Fibroblast of skin of back (primary cell): ENCODE results near the gene REC8.

ENCODE experiments used
- DNase-seq: peaks from one replicate; pipeline ENCODE4 v3.0.0-alpha.2; 2013

Gene REC8

DNA sequence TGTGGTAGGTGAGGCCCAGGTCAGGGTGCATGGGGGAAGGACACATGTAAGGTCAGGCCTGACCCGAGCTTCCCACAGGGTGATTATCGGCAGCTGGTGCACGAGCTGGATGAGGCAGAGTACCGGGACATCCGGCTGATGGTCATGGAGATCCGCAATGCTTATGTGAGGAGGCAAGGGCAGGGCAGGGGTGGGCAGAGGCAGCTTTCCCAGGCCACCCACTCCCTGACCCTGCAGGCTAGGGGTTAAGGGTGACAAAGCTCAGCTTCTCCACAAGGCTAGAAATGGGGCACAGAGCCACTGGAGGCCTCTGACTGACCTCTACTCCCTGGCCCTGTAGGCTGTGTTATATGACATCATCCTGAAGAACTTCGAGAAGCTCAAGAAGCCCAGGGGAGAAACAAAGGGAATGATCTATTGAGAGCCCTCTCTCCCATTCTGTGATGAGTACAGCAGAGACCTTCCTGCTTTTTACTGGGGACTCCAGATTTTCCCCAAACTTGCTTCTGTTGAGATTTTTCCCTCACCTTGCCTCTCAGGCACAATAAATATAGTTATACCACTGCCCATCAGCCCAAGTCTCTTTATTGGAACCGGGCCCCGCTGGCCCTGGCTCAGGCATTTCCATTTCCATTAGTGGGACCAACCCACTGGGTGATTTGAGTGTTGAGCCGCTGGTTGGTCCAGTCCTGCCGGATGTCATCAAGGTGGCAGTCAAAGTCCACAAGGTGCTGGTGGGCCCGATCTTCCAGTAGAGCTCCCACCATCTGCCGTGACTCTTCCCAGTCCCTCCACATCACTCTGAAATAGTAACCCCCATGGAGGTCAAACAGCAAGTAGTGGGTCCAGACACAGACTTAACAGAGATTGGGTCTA is 33.2 kb upstream of the REC8 start:
- DNase-seq, result no peak

- no peak for DNase-seq
Measured at GRCh38 chr14:24139272-24139934, 32.5 kb upstream of the REC8 start.

DNA sequence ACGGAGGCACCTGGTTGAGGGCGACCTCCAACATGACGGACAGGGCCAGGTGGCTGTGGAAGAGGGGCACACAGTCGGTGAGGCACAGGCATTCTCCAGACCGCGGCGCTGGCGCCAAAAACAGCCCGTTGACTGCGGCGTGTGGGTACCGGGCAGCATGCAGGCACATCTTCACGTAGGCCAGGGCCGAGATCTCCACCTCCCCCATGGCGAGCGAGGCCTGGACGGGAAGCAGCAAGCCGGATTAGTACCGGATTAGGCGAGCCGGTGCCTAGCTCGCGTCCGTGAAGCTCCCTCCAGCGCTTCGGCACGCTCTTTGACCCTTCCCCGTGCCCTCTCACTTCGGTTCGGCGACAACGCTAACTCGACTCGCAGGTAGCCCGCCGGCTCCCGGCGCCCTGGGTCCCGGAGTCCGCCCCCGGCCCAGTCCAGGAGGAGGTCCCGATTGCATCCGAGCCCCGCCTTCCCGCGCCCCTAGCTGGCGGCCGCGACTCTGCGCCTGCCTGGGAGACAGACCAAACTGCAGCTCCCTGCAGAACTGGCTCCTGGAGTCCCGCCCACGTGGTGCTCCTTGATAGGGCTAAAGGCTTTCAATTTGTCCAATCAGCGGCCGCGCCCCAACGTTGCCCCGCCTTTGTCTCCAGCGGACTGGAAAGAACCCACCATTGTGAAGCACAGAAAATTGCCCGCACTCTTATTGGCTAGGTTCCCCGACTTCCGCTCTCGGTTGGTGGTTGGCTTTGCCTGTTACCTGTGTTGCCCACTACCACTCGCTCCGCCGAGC is 30.6 kb upstream of the REC8 start, which contains the start of gene EMC9:
Gene EMC9, minus strand, starts transcription at position 495 of the 784 bp plus-strand sequence. Its CDS starts 287 bp downstream, at position 208.
- DNase-seq, result peak; percentile 99

DNA sequence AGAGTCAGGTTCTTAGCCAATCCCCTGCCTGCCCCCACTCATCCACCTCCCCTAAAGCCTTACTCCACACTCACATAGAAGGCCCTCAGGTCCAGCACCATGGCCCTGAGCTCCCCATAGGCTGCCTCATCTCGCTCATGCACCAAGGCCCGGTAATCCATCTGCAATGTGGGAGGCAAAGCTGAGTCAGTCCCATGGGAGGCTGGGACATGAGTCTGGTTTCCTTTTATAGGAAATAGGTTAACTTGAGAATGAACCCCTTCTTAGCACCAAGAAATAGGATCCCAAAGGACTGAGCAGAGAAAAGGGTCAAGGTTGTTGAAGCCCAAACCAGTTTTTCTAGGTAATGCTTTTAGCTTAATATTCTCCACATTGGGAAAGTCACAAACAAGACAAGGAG is 28.4 kb upstream of the REC8 start:
- peak; percentile 88 for DNase-seq

GRCh38 chr14:24144451-24144850 is 27.4 kb upstream of the REC8 start:
- DNase-seq, result no peak

DNA sequence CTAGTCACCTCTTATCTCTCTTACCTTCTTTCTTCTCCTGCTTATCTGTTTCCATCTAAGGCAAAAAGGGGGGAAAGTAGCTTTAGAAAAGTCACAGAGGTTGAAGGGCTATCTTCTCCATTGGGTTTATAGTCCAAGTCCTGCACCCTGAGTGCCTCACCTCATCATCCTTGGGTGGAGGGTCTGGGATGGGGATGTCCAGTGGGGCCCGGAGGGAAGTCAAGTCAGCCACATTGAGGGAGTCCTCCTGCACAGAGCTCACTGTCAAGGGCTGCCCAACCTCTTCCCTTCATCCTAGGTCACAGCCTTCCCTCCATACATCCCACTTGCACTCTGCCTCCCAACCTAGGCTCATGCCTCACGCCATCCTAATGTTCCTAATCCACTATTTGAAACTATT is 26.7 kb upstream of the REC8 start:
- no peak for DNase-seq

DNA sequence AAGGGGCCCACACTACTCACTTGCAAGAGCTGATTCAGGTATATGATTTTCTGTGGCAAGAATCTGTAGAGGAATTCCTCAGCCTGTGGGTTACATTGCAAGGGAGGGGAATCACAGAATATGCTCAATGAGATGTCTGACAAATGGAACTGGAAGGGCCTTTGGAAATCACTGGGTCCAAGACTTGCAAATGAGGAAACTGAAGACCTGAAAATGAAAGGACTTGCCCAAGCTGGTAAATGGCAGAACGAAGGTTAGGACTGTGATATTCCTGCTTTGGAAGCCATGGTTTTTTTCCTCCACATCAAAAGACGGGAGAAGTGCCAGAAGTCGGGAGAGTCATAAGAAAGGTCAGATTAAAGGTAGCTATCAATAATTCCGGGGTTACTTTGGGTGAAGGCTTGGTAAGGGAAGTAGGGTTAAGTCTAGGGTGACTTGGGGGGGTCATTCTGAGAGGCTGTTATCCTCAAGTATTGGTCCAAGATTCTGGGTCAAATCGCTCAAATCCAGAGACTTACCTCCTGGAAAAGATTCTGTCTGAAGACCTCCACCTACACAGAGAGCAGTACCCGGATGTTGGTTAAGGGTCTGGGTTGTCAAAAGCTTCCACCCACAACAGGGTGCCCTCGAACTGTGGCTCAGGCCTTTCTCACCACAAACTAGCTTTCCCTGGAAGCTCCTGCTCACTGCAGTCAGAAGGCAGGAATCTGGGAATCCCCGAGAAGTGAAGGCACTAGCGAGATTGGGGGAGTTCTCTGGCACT is 26.0 kb upstream of the REC8 start:
- peak; percentile 71 for DNase-seq

DNA sequence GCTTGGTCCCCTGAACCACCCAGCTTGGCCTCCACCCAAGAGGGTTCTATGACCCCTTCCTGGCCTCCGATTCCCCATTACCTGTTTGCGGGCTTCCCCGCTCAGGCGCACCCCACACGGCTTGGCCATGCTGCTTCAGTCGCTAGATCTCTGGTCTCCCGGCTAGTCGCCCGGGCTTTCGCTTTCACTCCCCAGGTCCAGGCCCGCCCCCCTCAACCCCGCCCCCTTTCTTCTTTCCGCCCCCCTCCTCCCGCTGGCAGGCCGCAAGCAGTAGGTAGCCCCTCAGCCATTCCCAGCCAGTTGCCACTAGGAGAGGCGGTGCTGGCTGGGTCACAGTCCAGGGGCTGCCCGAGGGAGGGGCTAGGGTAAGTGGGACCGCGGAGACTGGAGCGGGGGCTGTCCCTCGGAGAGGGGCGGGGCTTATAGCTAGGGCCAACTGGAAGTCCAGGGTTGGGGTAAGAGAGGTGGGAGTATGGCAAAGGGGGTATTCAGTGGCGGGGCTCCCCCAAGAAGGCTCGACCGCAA is 25.4 kb upstream of the REC8 start, which contains the start of gene PSME2:
Gene PSME2, minus strand, starts transcription at position 158 of the 525 bp plus-strand sequence. Its CDS starts 29 bp downstream, at position 129.
- DNase-seq, result peak; percentile 98

DNA sequence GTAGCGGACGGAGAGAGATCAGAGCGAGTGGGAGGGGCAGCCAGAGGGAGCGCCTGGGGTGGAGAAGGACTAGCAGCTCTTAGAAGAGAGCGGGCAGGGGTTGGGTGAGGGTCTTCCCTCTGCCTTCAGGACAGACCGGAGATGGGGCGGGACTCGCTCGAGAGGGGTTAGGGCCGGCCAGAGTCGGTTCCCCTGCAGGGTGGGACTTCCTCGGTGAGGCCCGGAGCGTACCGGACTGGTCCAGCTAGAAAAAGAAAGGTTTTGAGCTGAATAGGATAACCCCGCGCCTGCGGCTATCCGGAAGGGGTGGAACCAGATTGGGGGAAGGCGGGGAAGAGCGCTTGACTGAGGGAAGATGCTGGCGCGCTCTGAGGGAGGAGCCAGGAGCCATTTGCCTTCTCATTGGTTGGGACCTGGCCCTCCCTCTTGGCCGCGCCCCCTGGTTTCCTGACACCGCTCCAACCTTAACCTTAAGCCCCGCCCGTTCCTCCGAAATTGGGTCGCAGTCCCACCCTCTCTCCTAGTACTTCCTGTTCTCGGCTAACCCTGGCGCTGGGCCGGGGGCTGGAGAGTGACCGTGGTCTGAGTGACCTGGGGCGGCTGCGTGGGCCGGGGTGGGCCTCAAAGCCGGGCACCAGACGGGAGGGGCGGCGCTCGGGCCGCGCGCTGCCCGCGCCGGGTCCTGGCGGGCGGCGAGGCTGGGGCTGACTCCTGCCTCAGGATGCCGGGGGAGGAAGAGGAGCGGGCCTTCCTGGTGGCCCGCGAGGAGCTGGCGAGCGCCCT is 24.7 kb upstream of the REC8 start, which contains the start of gene RNF31:
Gene RNF31, plus strand, starts transcription at position 521 of the 783 bp plus-strand sequence. Its CDS starts 201 bp downstream, at position 722.
- peak; percentile 99 for DNase-seq

- DNase-seq, result no peak
Measured at GRCh38 chr14:24147761-24148428, 24.0 kb upstream of the REC8 start.

DNA sequence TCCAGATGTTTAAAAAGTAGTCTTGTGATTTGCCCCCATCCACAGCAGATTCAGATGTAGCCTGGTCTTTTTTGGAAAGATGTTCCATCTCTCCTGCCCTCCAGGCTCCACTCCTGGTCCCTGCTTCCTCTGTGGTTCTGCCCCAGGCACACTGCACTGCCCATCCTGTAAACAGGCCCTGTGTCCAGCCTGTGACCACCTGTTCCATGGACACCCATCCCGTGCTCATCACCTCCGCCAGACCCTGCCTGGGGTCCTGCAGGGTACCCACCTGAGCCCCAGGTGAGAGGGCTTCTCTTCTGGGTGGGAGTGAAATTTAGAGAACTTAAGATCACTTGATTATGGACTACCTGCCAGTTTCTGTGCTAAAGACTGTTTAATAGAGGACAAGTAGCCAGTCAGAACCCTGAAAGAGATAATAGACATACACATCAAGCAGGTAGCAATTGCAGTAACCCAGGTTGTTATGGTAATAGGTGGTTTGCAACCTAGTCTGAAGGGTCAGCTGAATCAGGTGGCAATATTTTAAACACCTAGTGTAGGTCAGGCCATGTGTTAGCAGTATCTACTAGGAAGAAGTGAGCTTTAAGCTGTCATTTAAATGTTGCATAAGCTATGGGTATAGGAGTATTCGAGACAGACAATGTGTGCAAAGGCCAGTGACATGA is 22.4 kb upstream of the REC8 start:
- no peak for DNase-seq

GRCh38 chr14:24150061-24150460 is 21.8 kb upstream of the REC8 start:
- no peak for DNase-seq

DNA sequence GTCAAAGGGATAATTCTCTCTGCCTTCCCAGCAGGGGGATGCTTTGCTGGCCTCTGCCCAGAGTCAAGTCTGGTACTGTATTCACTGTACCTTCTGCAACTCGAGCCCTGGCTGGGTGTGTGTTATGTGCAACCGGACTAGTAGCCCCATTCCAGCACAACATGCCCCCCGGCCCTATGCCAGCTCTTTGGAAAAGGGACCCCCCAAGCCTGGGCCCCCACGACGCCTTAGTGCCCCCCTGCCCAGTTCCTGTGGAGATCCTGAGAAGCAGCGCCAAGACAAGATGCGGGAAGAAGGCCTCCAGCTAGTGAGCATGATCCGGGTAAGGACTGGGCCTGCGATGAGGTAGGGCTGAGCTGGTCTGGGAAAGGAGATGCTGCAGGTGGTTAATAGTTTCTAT is 21.3 kb upstream of the REC8 start:
- no peak for DNase-seq

DNA sequence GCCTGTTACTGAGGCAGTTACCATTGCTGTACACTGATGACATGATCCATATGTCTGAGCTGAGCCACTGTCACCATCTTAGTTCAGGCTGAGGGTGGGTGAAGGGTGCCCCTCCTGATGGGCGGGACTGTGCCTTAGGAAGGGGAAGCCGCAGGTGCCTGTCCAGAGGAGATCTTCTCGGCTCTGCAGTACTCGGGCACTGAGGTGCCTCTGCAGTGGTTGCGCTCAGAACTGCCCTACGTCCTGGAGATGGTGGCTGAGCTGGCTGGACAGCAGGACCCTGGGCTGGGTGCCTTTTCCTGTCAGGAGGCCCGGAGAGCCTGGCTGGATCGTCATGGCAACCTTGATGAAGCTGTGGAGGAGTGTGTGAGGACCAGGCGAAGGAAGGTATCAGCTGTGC is 20.9 kb upstream of the REC8 start:
- no peak for DNase-seq

DNA sequence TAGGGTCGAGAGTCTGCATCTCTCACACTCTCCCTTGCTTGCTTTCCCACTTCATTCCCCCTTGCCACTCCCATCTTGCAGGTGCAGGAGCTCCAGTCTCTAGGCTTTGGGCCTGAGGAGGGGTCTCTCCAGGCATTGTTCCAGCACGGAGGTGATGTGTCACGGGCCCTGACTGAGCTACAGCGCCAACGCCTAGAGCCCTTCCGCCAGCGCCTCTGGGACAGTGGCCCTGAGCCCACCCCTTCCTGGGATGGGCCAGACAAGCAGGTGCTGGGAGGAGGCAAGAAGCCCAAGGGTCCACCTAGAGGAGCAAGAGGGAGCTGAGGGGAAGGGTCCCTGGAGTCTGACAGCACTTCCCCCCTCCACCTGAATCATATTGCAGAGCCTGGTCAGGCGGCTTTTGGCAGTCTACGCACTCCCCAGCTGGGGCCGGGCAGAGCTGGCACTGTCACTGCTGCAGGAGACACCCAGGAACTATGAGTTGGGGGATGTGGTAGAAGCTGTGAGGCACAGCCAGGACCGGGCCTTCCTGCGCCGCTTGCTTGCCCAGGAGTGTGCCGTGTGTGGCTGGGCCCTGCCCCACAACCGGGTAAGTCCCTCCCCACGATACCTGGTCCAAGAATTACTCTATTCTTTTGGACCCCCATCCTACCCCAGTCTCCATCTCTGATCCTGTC is 20.3 kb upstream of the REC8 start:
- no peak for DNase-seq

DNA sequence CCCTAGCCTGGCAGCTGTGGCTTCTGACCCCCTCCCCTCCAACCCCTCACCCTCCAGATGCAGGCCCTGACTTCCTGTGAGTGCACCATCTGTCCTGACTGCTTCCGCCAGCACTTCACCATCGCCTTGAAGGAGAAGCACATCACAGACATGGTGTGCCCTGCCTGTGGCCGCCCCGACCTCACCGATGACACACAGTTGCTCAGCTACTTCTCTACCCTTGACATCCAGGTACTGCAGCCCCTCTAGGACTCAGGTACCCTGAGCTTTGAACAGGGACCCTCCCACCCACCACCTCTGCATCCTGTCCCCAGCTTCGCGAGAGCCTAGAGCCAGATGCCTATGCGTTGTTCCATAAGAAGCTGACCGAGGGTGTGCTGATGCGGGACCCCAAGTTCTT is 16.8 kb upstream of the REC8 start:
- no peak for DNase-seq

GRCh38 chr14:24156840-24157239 is 15.0 kb upstream of the REC8 start:
- no peak for DNase-seq

GRCh38 chr14:24157331-24157730 is 14.5 kb upstream of the REC8 start:
- DNase-seq, result no peak
